A549 (cell line): ENCODE data around the gene ZBTB20. TPM values are rescaled to one million over a fixed set of nuclear protein-coding genes. Genes with fewer than 3 reads are reported as not detected.
"Not testable (repeated sequence)": the region's sequence is repeated elsewhere in the genome, so short reads cannot be mapped to it uniquely, and the experiment has no call there.

Experiments
- ATAC-seq, 2 experiments: fragments of 200-7000 bp in 1 of 2; fragments of >200 bp in 1 of 2; cut with Nextera tagmentation in 1 of 2; cut with Tn5 transposase in 1 of 2; 3 replicates each; pipeline versions ENCODE4 v1.8.0 to v1.9.1; 2018 to 2020; ENCODE audit warnings: mild to moderate bottlenecking in 1 of 2, moderate library complexity in 1 of 2
- CTCF ChIA-PET: fragments of 300-600 bp; sonication (Branson Sonifier 250); formaldehyde crosslinking; extraction: SDS; loops from one replicate; lab custom pipeline; 2021; ENCODE audit warnings: antibody characterized with exemption, inconsistent platforms; lab: Yijun Ruan, JAX
- POLR2A ChIA-PET: fragments of 350-600 bp; formaldehyde crosslinking; extraction: SDS; loops from one replicate; lab custom pipeline; 2021; ENCODE audit warnings: antibody characterized with exemption, inconsistent platforms; lab: Yijun Ruan, JAX
- DNase-seq, 2 experiments: peaks; one replicate each; pipeline versions ENCODE4 v3.0.0 to v3.0.0-alpha.2; 2011 to 2016; ENCODE audit warnings: low read depth in 1 of 2, low spot score in 1 of 2
- FAIRE-seq: peaks from 2 replicates; lab custom pipeline; 2011; peaks lifted over from hg19 to GRCh38; lab: Jason Lieb, UNC
- H3K27ac ChIP-seq, 2 experiments: fragments of >200 bp; sonication (Bioruptor Twin); formaldehyde crosslinking; 3 replicates each; pipeline ENCODE4 v1.5.1; 2016 to 2017
- H3K4me1 ChIP-seq: fragments of >200 bp; sonication (Bioruptor Twin); formaldehyde crosslinking; 3 replicates; pipeline ENCODE4 v1.6.1; 2016
- H3K4me2 ChIP-seq: fragments of >200 bp; sonication (Bioruptor Twin); formaldehyde crosslinking; 3 replicates; pipeline ENCODE4 v1.6.1; 2016
- H3K4me3 ChIP-seq: fragments of >200 bp; sonication (Bioruptor Twin); formaldehyde crosslinking; 3 replicates; pipeline ENCODE4 v1.5.1; 2016
- H3K9me3 ChIP-seq: fragments of >200 bp; sonication (Bioruptor Twin); formaldehyde crosslinking; 3 replicates; pipeline ENCODE4 v1.6.1; 2016
- BHLHE40 ChIP-seq: IDR thresholded peaks from 2 replicates; pipeline ENCODE4 v1.6.1; 2012; ENCODE audit warnings: low read depth, low read length, inconsistent platforms
- CHD4 ChIP-seq: fragments of 200-600 bp; sonication (generic); IDR thresholded peaks from 2 replicates; pipeline ENCODE4 v1.6.1; 2016; ENCODE audit warnings: antibody characterized with exemption, mild to moderate bottlenecking, borderline replicate concordance
- EHF ChIP-seq: fragments of 250-450 bp; sonication (Bioruptor Pico); IDR thresholded peaks from 2 replicates; pipeline ENCODE4 v1.5.0; 2020; ENCODE audit warnings: mild to moderate bottlenecking
- ESRRA ChIP-seq: fragments of 150-350 bp; IDR thresholded peaks from 2 replicates; pipeline ENCODE4 v1.6.1; 2014; ENCODE audit warnings: mild to moderate bottlenecking, low read length, borderline replicate concordance
- FOSL2 ChIP-seq, 2 experiments: fragments of 450-650 bp in 1 of 2; fragments of >200 bp in 1 of 2; sonication (Bioruptor Twin) in 1 of 2; formaldehyde crosslinking; IDR thresholded peaks; 2 replicates each; pipeline versions ENCODE4 v1.5.0 to v1.6.1; 2016 to 2020; ENCODE audit warnings: mild to moderate bottlenecking in 1 of 2, moderate library complexity in 1 of 2
- GATA3 ChIP-seq: IDR thresholded peaks from 2 replicates; pipeline ENCODE4 v1.6.1; 2012; ENCODE audit warnings: borderline replicate concordance
- HEYL ChIP-seq: fragments of 250-450 bp; sonication (Bioruptor Pico); IDR thresholded peaks from 2 replicates; pipeline ENCODE4 v1.8.0; 2021; ENCODE audit warnings: mild to moderate bottlenecking, moderate library complexity
- HOXB13 ChIP-seq: fragments of 250-450 bp; sonication (Bioruptor Pico); IDR thresholded peaks from 2 replicates; pipeline ENCODE4 v1.5.0; 2020; ENCODE audit warnings: low read depth, mild to moderate bottlenecking, moderate library complexity
- JUN ChIP-seq, 2 experiments: fragments of >200 bp; sonication (Bioruptor Twin); formaldehyde crosslinking; IDR thresholded peaks; 2 replicates in 1 of 2; 3 replicates in 1 of 2; pipeline ENCODE4 v1.6.1; 2016 to 2017
- MAFK ChIP-seq: fragments of 450-650 bp; IDR thresholded peaks from 2 replicates; pipeline ENCODE4 v1.6.1; 2014; ENCODE audit not compliant: partially characterized antibody
- MYC ChIP-seq: IDR thresholded peaks from 2 replicates; pipeline ENCODE4 v1.6.1; 2012; ENCODE audit warnings: mild to moderate bottlenecking, inconsistent platforms, low read length, improper control_type of control experiment, borderline replicate concordance
- NFE2L2 ChIP-seq: fragments of 150-350 bp; conservative IDR thresholded peaks from 2 replicates; pipeline ENCODE4 v1.6.1; 2014; ENCODE audit warnings: low read length
- NR3C1 ChIP-seq: fragments of >200 bp; sonication (Bioruptor Twin); formaldehyde crosslinking; IDR thresholded peaks from 3 replicates; pipeline ENCODE4 v1.6.1; 2017
- PHF8 ChIP-seq: fragments of 200-600 bp; sonication (generic); IDR thresholded peaks from 2 replicates; pipeline ENCODE4 v1.6.1; 2016; ENCODE audit warnings: low read depth, mild to moderate bottlenecking, antibody characterized with exemption, moderate library complexity, borderline replicate concordance
- POLR2A ChIP-seq: IDR thresholded peaks from 2 replicates; pipeline ENCODE4 v1.6.1; 2012; ENCODE audit warnings: mild to moderate bottlenecking, low read length
- POLR2AphosphoS2 ChIP-seq: conservative IDR thresholded peaks from 2 replicates; pipeline ENCODE4 v1.6.1; 2012; ENCODE audit warnings: low read length, improper control_type of control experiment, inconsistent platforms
- RAD21 ChIP-seq, 2 experiments: fragments of >200 bp in 1 of 2; sonication (Bioruptor Twin) in 1 of 2; formaldehyde crosslinking in 1 of 2; IDR thresholded peaks in 1 of 2; conservative IDR thresholded peaks in 1 of 2; 2 replicates in 1 of 2; 3 replicates in 1 of 2; pipeline ENCODE4 v1.6.1; 2012 to 2018; ENCODE audit warnings: inconsistent platforms in 1 of 2
- SMC3 ChIP-seq: fragments of >200 bp; sonication (Bioruptor Twin); formaldehyde crosslinking; IDR thresholded peaks from 3 replicates; pipeline ENCODE4 v1.6.1; 2018; ENCODE audit warnings: inconsistent platforms
- SREBF2 ChIP-seq: fragments of 450-650 bp; IDR thresholded peaks from 2 replicates; pipeline ENCODE4 v1.6.1; 2014; ENCODE audit warnings: mild to moderate bottlenecking, moderate library complexity
- TP53 ChIP-seq: fragments of 250-450 bp; sonication (Bioruptor Pico); IDR thresholded peaks from 2 replicates; pipeline ENCODE4 v1.5.0; 2021; ENCODE audit warnings: mild to moderate bottlenecking, moderate library complexity
- ZFP36 ChIP-seq: fragments of 450-650 bp; IDR thresholded peaks from 2 replicates; pipeline ENCODE4 v1.6.1; 2014; ENCODE audit warnings: borderline replicate concordance; ENCODE audit not compliant: partially characterized antibody
- WGBS: methylation state at CpG from one replicate; pipeline ENCODE4 v1.1.6; 2017; ENCODE audit errors: missing lambda C conversion rate; 5-methylcytosine and 5-hydroxymethylcytosine counted together
- polyA plus RNA-seq, 4 experiments: library from polyadenylated mRNA; depleted of rRNA in 3 of 4; stranded (reverse); fragments of >200 nt; fragmentation: RNase III in 1 of 4; extraction: RNeasy Plus Mini Kit Qiagen cat#74134 plus additional on column Dnase treatment in 1 of 4; gene quantifications; 2 replicates in 3 of 4; 3 replicates in 1 of 4; pipeline ENCODE4 v1.2.3, GENCODE V29; 2011 to 2017
- TF ChIP-seq, protein P1 (sequence below): fragments of >200 bp; sonication (Bioruptor Twin); formaldehyde crosslinking; IDR thresholded peaks from 2 replicates; pipeline ENCODE4 v1.6.1; 2016
- TF ChIP-seq, protein P2 (sequence below): IDR thresholded peaks from 2 replicates; pipeline ENCODE4 v1.6.1; 2012; ENCODE audit warnings: low read depth, borderline replicate concordance
- TF ChIP-seq, protein P3 (sequence below): IDR thresholded peaks from 2 replicates; pipeline ENCODE4 v1.6.1; 2012
- TF ChIP-seq, protein P4 (sequence below): fragments of 200-600 bp; sonication (generic); IDR thresholded peaks from 2 replicates; pipeline ENCODE4 v1.6.1; 2016; ENCODE audit warnings: antibody characterized with exemption, mild to moderate bottlenecking, moderate library complexity
- TF ChIP-seq, protein P5 (sequence below): fragments of >200 bp; sonication (Bioruptor Twin); formaldehyde crosslinking; IDR thresholded peaks from 3 replicates; pipeline ENCODE4 v1.6.1; 2016

Gene ZBTB20
- polyA plus RNA-seq, 2 of the 4 experiments (the other 2 are of a cell fraction) = 0.85 to 5.0 TPM

DNA sequence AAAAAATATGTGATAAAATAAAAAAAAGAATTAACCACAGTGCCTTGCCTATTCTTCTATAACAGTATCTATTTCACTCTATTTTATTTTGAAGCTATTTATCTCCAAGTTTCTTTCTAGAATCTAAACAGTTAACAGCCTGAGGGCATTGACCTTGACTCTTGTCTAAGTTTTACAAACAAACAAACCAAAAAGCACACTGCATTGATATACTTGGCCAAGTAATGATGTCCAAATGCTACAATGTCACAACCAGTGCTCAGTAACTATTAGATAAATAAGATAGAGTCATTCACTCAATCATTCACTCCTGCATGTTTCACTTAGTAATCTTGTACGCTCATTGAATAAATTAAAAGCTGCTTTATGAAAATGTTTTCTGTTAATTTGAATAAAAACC is 466.8 kb downstream of the ZBTB20 start:
- ATAC-seq (no peak), DNase-seq (no peak), FAIRE-seq (no peak)
- Histone ChIP-seq H3K9me3 (no peaks in the 10 kb centered on the region), H3K4me3 (no peak overlapping the region), H3K4me1 (peaks cover 11% of the 10 kb centered on the region), H3K4me2 (no peak overlapping the region), H3K27ac (no peak overlapping the region)
- ChIA-PET POLR2A (no interaction called here), CTCF (no interaction called here)
- WGBS = 96% methylated on average over 1 of the region's 1 CpG
- TF ChIP-seq FOSL2 (IDR thresholded peaks at IDR 0.05) (no peak), FOSL2 (CRISPR knock-in tag; IDR thresholded peaks at IDR 0.05) (no peak), NFE2L2 (no peak), ESRRA (no peak), POLR2AphosphoS2 (no peak), POLR2A (no peak), MYC (no peak), SMC3 (no peak), NR3C1 (no peak), TP53 (CRISPR knock-in tag) (no peak), HOXB13 (CRISPR knock-in tag) (no peak), JUN (IDR thresholded peaks at IDR 0.05) (no peak), GATA3 (no peak), RAD21 (conservative IDR thresholded peaks at IDR 0.05 in 1 of 2, IDR thresholded peaks at IDR 0.05 in 1 of 2) (no peak), SREBF2 (no peak), EHF (CRISPR knock-in tag) (no peak)
- TF ChIP-seq, protein P1, sequence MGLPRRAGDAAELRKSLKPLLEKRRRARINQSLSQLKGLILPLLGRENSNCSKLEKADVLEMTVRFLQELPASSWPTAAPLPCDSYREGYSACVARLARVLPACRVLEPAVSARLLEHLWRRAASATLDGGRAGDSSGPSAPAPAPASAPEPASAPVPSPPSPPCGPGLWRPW = no peak
- TF ChIP-seq, protein P2, sequence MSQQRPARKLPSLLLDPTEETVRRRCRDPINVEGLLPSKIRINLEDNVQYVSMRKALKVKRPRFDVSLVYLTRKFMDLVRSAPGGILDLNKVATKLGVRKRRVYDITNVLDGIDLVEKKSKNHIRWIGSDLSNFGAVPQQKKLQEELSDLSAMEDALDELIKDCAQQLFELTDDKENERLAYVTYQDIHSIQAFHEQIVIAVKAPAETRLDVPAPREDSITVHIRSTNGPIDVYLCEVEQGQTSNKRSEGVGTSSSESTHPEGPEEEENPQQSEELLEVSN = no peak
- TF ChIP-seq, protein P3, sequence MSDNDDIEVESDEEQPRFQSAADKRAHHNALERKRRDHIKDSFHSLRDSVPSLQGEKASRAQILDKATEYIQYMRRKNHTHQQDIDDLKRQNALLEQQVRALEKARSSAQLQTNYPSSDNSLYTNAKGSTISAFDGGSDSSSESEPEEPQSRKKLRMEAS = no peak
- TF ChIP-seq, protein P4, sequence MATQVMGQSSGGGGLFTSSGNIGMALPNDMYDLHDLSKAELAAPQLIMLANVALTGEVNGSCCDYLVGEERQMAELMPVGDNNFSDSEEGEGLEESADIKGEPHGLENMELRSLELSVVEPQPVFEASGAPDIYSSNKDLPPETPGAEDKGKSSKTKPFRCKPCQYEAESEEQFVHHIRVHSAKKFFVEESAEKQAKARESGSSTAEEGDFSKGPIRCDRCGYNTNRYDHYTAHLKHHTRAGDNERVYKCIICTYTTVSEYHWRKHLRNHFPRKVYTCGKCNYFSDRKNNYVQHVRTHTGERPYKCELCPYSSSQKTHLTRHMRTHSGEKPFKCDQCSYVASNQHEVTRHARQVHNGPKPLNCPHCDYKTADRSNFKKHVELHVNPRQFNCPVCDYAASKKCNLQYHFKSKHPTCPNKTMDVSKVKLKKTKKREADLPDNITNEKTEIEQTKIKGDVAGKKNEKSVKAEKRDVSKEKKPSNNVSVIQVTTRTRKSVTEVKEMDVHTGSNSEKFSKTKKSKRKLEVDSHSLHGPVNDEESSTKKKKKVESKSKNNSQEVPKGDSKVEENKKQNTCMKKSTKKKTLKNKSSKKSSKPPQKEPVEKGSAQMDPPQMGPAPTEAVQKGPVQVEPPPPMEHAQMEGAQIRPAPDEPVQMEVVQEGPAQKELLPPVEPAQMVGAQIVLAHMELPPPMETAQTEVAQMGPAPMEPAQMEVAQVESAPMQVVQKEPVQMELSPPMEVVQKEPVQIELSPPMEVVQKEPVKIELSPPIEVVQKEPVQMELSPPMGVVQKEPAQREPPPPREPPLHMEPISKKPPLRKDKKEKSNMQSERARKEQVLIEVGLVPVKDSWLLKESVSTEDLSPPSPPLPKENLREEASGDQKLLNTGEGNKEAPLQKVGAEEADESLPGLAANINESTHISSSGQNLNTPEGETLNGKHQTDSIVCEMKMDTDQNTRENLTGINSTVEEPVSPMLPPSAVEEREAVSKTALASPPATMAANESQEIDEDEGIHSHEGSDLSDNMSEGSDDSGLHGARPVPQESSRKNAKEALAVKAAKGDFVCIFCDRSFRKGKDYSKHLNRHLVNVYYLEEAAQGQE = no peak

DNA sequence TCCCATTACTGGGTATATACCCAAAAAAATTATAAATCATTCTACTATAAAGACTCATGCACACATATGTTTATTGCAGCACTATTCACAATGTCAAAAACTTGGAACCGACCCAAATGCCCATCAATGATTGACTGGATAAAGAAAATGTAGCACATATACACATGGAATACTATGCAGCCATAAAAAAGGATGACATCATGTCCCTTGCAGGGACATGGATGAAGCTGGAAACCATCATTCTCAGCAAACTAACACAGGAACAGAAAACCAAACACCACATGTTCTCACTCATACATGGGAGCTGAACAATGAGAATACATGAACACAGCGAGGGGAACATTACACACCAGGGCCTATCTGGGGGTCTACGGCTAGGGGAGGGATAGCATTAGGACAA is 467.3 kb downstream of the ZBTB20 start:
- CTCF ChIA-PET = interaction anchor here (1.0 kb wide), 1 partner anchor 309 kb away, joined by 3 read pairs; no protein-coding TSS in a partner anchor
- H3K4me3 ChIP-seq, FAIRE-seq, ATAC-seq, H3K9me3 ChIP-seq, DNase-seq, H3K27ac ChIP-seq, H3K4me2 ChIP-seq, POLR2A ChIA-PET: not testable (repeated sequence)
- peaks cover 10% of the 10 kb centered on the region for H3K4me1 ChIP-seq
- WGBS = 70% methylated on average over 3 of the region's 3 CpGs

DNA sequence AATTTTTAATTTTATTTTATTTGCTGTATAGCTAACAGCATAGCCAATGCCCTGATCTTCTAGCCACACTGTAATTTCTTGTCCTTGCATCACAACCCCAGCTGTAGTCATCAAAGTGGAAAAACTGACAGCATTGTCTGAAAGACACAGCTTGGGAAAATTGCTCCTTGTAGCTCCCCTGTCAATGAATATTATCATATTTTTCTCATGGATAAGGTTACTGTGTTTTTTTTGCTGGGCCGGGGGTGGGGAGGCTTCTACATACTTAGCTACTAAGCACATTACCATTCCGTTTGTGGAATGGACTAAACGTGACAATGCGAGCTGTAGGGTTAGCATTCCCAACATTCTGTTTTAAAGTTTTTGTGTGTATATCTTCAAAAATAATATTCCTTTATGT is 472.0 kb downstream of the ZBTB20 start:
- peaks cover 9% of the 10 kb centered on the region; the same call in 2 of the 3 replicates for H3K4me1 ChIP-seq
- H3K4me3 ChIP-seq = no peak overlapping the region
- FAIRE-seq (no peak), DNase-seq (no peak), ATAC-seq (no peak)
- H3K4me2 ChIP-seq = no peak overlapping the region
- POLR2A ChIA-PET = no interaction called here
- WGBS = 88% methylated on average over 4 of the region's 4 CpGs
- H3K27ac ChIP-seq = no peak overlapping the region
- CTCF ChIA-PET = no interaction called here
- H3K9me3 ChIP-seq = no peaks in the 10 kb centered on the region
- TF ChIP-seq JUN (IDR thresholded peaks at IDR 0.05) (no peak), ZFP36 (no peak), RAD21 (conservative IDR thresholded peaks at IDR 0.05 in 1 of 2, IDR thresholded peaks at IDR 0.05 in 1 of 2) (no peak), GATA3 (no peak), PHF8 (no peak), MAFK (no peak), POLR2A (no peak), TP53 (CRISPR knock-in tag) (no peak), HEYL (CRISPR knock-in tag) (no peak), CHD4 (no peak), BHLHE40 (no peak), SMC3 (no peak)
- TF ChIP-seq, protein P3 = no peak
- TF ChIP-seq, protein P1 = no peak
- TF ChIP-seq, protein P5, sequence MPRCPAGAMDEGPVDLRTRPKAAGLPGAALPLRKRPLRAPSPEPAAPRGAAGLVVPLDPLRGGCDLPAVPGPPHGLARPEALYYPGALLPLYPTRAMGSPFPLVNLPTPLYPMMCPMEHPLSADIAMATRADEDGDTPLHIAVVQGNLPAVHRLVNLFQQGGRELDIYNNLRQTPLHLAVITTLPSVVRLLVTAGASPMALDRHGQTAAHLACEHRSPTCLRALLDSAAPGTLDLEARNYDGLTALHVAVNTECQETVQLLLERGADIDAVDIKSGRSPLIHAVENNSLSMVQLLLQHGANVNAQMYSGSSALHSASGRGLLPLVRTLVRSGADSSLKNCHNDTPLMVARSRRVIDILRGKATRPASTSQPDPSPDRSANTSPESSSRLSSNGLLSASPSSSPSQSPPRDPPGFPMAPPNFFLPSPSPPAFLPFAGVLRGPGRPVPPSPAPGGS = no peak
- TF ChIP-seq, protein P2 = no peak
